Left renal cortex interstitium (tissue), 4 donors: ENCODE results near the gene PPP1R3G. TPM values are rescaled to one million over a fixed set of nuclear protein-coding genes. Genes with fewer than 3 reads are reported as not detected.
"Not testable (repeated sequence)": the region's sequence is repeated elsewhere in the genome, so short reads cannot be mapped to it uniquely, and the experiment has no call there.

Experiments used
- DNase-seq, 4 donors: peaks; one replicate each; pipeline ENCODE4 v3.0.0-alpha.2; 2013; ENCODE audit warnings: low read depth in 4 of 4, low spot score in 2 of 4, missing footprints in 1 of 4
- polyA plus RNA-seq, 4 donors: library from polyadenylated mRNA; unstranded; fragments of 120-200 nt; gene quantifications; one replicate each; pipeline ENCODE4 v1.2.1, GENCODE V29; 2013; ENCODE audit not compliant: insufficient read length in 4 of 4

The PPP1R3G gene
- polyA plus RNA-seq, 4 donors, result 2.2 to 3.4 (median 2.3) TPM

DNA sequence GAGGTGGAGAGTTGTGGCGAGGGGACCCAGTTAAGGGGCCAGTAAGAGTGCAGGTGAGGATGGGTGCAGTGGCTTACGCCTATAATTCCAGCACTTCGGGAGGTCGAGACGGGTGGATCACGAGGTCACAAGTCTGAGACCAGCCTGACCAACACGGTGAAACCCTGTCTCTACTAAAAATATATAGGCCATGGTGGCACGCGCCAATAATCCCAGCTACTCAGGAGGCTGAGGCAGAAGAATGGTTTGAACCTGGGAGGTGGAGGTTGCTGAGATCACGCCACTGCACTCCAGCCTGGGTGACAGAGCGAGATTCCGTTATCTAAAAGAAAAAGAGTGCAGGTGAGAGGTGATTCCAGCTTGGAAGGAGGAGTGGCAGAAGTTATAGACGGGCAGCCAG lies 28.0 kb downstream of the PPP1R3G start:
- no peak for DNase-seq

DNA sequence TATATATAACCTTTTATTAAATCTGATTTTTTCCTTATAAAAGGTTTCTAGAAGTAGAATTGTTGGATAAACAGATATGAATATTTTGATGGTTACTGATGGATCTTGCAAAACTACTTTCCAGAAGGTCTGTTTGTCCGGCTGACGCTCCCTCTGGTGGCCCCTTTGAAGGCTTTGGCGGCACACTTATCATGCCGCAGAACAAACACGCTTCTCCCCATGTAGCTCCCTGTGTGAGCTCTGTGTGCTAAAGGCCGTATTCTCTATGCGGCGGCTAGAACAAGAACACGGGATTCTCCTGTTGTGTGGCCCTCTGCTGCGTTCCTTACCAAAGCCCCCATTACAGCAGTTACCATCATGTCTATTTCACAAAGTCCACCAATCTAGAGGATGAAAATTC lies 30.0 kb downstream of the PPP1R3G start:
- DNase-seq, result no peak

DNA sequence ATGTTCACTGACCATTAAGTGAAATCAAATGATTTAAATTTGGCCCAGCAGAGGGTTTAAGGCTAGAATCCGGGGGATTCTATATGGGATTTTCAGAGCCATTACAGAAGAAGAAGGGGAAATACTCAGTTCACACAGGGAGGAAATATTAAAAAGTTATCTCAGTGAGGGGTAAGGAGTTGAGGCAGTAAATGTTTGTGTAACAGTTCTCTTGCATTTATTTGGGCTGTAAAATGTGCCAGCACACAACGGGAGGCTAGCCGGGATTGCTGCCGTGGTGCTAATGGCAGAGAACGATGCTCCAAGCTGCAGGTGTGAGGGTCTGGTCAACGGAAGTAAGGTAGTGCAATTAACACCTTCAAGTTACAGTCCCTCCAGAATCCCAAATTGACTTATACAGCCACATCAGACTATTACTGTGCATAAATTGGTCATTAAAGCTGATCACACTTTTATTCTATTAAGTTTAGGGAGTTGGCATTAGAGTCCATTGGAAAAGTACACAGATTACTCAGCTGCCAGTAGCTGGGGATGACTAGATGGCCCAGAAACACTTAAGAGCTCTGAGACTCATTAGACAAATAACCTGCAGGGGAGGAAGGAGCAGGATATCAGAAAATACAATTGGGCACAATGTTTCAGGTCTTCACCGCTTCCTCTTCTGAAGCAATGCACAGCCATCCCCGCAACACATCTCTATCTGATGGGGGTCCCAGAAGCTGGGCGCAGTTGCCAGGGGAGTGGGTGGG lies 31.3 kb downstream of the PPP1R3G start:
- DNase-seq, result no peak

DNA sequence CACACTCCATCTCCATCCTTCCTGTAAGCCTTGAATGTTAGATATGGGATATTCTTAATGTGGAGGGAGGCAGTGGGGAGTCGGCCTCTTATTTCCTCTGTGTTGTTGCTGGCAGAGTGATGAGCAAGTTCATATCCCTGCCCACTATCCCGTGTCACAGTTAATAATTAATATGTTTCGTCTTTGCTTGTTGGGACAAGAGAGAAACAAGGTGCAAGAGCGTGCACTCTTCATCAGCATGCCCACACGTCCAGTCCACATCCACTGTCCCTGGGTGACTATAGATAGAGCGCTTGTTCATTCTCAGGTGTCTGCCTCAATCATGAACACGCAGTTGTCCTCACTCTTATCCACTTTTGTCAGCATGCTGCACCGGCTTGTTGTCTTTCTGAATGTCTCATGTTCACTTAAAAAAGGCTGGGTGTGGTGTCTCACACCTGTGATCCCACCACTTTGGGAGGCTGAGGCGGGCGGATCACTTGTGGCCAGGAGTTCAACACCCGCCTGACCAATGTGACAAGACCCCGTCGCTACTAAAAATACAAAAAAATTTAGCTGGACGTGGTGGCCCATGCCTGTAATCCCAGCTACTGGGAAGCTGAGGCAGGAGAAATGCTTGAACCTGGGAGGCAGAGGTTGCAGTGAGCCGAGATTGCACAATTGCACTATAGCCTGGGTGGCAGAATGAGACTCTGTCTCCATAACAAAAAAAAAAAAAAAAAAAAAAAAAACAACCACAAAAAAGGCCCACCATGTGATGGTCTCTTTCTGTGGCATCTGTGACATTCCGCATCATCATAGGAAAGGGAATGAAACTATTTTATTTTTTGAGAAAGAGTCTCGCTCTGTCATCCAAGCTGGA lies 34.2 kb downstream of the PPP1R3G start:
- no peak for DNase-seq

DNA sequence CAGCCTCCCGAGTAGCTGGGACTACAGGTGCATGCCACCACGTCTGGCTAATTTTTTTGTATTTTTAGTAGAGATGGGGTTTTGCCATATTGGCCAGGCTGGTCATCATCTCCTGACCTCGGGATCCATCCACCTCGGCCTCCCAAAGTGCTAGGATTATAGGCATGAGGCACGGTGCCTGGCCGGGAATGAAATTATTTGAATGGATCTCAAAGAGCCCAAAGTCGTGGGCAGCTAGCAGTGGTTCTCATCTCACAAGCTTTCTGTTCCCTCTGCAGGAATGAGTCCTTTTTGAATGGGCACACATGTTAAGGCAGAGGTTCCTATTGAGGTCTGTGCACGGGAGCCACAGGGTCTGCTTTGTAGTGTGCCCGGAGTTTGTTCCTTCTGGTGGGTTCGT lies 34.9 kb downstream of the PPP1R3G start:
- no peak for DNase-seq

DNA sequence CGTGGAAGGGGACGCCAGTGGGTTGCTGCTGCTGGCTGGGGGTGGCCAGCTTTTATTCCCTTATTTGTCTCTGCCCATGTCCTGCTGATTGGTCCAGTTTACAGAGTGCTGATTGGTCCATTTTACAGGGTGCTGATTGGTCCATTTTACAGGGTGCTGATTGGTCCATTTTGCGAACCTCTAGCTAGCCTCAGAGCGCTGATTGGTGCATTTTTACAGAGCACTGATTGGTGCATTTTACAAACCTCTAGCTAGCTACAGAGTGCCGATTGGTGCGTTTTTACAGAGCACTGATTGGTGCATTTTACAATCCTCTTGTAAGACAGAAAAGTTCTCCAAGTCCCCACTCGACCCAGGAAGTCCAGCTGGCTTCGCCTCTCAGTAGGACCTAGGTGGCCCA lies 35.4 kb downstream of the PPP1R3G start:
- not testable (repeated sequence) for DNase-seq

DNA sequence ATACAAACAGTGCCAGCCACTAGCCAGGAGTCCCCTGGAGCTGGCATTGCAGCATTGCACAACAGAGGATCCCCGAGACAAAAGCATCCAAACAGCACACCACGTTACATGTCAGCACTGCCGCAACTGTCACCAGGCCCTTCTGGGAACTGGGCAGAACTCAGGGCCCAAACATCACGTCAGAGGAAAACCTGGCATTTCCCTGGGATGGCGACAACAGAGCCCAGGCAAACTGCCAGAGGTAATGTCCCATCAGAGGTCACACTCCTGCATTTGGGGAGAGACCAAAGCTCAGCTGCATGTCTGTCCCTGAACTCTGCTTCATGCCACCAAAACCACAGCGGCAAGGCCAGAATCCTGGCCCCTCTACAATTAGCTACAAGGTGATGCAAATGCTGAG lies 36.3 kb downstream of the PPP1R3G start:
- DNase-seq, result no peak

DNA sequence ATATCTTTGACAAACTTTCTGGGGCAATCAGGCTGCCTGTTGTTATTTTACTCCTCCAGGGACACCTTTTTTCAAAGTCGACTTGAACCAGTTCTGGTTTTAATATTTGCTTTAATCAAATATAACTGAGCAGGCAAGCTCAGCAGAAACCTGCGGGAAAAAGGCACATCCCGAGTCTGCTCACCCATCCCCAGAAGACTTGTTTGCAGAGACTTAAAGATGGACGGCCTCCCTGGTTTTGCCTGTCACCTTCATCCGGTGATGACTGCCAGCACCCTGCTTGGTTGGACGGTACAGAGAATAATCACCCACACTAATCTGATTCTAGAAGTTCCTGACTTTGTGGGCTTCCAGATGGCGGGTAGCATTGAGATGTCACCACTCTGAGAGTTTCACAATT lies 36.8 kb downstream of the PPP1R3G start:
- DNase-seq, result no peak

DNA sequence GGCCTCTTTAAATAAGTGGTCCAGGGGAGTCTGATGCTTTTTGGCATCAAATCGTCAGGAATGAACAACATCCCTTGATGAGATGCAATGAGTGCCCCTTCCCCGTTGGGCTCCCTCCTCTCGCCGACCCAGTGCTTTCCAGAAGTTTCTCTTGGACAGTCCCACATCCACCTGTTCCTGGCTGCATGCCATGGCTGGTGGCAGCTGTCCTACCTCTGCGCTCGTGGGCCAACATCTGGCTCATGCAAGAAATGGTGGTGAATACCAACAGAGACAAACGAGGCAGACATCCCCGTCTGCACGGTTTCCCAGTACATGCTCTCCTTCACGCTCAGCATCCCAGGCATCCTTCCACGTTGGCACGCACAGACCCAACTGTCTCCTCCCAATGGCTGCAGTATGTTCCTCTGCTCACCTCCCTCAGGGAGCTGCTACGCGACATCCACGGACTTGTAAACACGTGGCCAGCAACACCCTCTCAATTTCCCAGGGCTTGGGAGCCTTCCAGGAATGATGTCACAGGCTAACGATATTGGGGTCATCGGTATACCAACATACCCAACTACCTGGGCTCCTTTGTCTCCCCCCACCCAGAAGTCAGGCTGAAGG lies 37.5 kb downstream of the PPP1R3G start:
- DNase-seq, result no peak

DNA sequence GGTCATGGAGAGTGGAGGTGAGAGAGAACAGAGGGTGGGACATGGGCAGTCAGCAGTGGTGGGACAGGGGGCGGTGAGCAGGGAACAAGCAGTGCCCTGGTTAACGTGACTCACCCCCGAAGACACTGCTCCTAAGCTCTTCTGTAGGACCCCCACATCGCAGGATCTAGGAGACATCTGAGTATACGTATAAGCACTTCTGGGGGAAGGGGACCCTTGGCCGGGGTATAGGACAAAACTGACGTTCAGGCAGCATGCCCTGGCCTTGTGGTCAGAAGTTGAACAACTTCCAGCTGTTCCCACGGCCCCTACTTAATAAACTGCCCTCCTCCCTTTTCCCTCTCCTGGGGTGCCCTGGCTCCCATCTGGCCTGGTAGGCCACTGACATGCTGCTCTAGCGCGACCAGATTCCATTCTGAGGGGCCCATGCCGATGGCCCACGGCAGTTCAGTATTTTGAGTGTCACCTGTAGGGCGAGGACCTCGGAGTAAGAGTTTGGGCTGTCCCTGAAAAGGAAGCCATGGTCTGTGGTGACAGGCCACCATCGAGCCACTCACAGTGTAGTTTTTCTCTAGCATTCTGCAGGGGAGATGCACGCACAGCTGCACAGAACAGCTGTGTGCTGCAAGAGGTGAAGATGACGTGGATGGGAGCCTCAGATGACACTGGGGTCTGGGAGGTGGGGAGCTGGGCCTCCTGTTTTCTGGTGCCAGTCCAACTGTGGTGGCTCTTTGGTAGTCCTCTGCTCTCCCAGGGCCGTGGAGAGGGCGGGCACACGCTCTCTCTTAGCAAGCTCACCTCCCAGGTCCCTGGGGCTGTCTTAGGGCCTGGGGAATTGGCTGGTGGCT lies 38.4 kb downstream of the PPP1R3G start:
- DNase-seq, result no peak

DNA sequence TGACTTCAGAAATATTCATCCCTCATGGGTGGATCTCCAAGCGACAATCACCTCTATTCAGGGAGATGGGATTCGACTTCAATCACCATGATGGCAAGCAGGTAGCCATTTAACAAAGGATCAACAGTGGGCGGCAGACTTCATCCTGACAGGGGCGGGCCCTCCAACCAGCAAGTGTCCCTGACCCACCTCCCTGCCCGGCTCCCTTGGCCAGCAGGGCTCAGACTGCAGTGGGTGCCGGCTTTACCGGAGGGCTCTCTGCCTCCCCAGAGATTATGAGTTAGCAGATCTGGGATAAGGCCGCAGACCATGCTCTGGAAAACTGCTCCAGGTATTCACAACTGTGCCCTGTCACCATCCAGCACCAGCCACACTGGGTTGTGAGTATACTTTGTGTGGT lies 39.4 kb downstream of the PPP1R3G start:
- no peak for DNase-seq

DNA sequence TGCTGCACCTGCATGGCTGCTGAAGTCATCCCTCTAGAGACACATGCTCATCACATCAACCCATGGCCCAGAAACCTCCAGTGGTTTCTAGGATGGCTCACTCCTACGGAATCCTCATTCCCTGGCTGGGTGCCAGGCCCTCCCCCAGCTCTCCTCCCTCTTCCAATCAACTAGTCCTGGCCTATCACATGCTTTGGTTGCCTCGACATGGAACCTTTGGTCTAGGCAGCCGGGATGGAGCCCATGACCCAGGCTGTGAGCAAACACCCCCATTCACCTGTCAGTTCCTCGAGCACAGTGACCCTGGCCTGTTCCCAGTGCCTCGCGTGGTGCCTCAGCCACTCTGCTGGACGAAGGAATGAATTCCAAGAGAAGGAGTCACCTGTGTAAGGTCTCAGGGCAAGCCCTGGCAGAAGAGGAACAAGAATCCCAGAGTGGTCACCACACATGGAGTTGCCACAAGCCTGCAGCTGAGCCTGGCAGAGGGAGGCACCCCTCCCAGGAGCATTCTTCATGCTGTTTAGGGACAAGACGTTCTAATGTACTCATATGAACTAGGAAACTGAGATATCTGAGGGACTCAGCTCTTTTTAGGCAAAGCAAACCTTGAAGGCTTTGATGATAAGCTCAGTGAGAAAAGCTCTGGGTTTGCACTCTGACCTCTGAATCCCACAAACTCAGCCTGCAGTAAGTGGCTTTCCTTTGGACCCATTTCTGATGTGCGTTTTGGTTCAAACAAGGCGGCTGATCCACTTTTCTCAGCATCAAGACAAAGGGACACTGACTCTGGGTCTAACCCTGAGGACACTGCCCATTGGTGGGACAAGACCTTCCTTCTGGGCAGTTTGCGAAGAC lies 40.2 kb downstream of the PPP1R3G start:
- no peak for DNase-seq

DNA sequence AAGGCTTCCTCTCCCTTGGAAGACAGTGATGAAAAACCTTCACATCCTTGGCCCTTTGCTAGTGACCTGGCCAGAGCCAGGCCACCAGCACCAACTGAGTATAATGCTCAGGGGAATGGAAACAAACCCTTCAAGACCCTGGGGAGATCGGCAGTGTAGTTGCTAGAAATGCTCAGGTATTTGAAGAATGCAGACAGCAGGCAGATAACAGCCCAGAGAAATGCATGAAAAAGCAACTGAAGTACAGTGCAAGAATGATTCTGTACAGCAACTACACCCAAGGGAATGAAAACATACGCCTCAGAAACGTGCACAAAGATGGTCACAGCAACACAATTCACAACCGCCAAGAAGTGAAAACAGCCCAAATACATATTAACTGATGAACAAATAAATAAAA lies 41.1 kb downstream of the PPP1R3G start:
- no peak for DNase-seq

DNA sequence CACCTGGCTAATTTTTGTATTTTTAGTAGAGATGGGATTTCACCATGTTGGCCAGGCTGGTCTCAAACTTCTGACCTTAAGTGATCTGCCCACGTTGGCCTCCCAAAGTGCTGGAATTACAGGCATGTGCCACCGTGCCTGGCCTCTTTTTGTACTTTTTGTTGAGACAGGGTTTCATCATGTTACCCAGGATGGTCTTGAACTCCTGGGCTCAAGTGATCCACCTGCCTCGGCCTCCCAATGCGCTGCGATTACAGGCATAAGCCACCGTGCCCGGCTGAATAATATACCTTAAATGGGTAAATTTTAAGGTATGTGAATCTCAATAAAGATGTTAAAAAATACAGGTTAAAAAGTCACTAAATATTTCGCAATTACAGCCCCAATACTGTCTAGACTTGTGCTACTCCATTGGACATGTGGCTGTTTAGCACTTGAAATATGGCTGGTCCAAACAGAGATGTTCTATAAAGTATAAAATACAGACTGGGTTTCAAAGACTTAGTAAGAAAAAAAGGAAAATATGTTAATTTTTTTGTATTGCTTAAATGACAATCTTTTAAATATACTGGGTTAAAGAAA lies 42.1 kb downstream of the PPP1R3G start:
- DNase-seq, result no peak

DNA sequence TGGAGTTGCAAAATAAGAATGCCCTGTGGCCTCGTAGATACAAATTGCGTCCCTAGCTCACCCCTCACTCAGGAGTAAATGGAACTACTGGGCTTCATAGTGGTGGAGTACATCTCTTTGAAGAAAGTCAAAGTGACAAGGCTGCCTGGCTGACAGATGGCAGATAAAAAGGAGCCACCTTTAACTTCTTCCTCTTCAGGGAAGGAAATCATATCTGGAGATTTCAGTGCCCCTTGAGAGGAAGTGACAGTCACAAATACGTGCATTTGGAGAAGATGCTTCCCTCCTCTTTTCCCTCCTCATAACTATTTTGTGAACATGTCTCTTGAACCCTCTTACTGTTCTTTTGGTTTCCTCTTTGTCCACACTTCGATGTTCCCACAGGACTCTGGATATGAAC lies 43.2 kb downstream of the PPP1R3G start:
- no peak for DNase-seq

DNA sequence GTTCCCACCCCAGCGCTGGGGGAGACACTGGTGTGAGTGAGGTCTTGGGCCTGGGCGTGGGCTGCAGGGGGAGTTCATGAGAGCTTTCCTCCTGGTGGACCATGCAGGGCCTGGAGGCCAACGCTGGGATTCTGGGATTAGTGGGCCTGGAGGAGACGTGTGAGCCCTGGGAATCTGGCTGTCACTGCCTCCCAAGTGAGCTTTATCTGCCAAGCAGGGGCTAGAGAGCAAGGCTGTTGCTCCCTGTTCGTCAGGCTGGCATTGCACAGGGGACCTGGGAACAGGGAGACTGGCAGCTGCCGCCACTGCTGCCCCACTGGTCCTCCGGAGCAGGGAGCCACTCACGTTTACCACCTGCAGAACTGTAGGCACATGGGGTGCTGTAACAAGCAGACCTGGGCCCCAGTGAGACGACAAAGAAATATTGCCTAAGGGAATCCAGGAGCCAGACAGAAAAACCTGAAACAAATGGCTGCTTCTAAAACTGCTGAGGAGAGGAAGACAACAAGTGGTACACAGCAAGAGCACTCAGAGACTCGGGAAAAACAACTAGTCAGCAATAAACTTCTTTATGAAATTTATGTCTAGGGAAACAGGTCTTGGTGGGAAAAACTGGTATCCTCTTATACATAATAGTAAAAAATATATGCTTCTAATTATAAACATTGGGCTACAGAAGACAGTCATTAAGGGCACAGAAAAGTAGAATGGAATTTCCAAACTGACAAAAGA lies 45.2 kb downstream of the PPP1R3G start:
- DNase-seq, result no peak

DNA sequence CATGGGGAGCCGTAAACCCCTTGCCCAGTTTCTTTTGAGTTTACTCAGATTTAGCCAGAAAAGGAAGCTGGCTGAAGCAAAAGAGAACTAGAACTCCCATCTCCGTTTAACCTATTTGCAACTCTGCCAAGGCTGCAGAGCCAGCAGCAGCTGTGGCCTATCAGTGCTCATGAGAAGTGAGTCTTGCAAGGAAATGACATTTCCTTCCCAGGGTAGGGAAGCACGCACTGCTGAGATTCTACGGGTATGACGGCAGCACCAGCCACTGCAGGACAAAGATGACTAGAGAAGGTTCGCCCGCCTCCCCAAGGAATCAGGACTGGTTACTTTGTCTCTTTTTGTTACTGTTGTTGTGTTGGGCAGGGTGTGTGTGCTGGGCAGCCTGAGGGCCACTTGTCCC lies 47.6 kb downstream of the PPP1R3G start:
- peak in 3 of 4 donors; percentile 63 to 75 (median 73) for DNase-seq

DNA sequence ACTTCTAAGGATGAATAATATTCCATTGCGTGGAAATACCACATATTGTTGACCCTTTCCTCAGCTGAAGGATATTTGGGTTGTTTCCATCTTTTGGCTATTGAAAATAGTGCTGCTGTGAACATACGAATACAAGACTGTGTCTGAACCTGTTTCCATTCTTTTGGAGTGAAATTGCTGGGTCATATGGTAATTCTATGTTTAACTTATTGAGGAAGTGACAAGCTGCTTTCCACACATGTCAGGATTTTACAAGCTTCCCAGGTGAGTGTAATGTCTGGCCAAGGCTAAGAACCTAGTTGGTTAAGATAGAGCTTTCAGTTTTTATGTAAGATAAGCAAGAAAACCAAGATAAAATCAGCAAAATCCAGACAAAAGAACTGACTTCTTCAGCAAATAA lies 48.8 kb downstream of the PPP1R3G start:
- no peak for DNase-seq
